HCT116 (cell line): ENCODE measurements around the gene PRUNE1. TPM values are rescaled to one million over a fixed set of nuclear protein-coding genes. Genes with fewer than 3 reads are reported as not detected.

ENCODE experiments used
- ATAC-seq: fragments of 200-7000 bp; cut with Tn5 transposase; 2 replicates; pipeline ENCODE4 v1.9.1; 2020; ENCODE audit warnings: mild to moderate bottlenecking, moderate library complexity
- BruUV-seq: library from RNA; stranded (reverse); fragments of 400-500 nt; replicated peaks from 2 replicates; lab custom pipeline; 2021; lab: Mats Ljungman, UMichigan
- CTCF ChIA-PET: fragments of 300-600 bp; sonication (Branson Sonifier 250); formaldehyde crosslinking; loops from one replicate; lab custom pipeline; 2021; ENCODE audit warnings: antibody characterized with exemption; lab: Charles Lee
- POLR2A ChIA-PET: fragments of 300-600, 350-600 bp; sonication (Branson Sonifier 250); formaldehyde crosslinking; loops from one replicate; lab custom pipeline; 2021; ENCODE audit warnings: antibody characterized with exemption; lab: Charles Lee
- RAD21 ChIA-PET, 2 experiments: fragments of 300-600 bp; sonication (Branson Sonifier 250); formaldehyde crosslinking; loops; one replicate each; lab custom pipeline; 2023; ENCODE audit warnings: low total read pairs in 2 of 2; ENCODE audit not compliant: uncharacterized antibody in 2 of 2, unreplicated experiment in 2 of 2, low non-redundant PET in 1 of 2; lab: Charles Lee
- DNase-seq: peaks from one replicate; pipeline ENCODE4 v3.0.0-alpha.2; 2010; ENCODE audit warnings: low read depth, low spot score
- H2AFZ ChIP-seq: fragments of 200-600 bp; shearing (Covaris generic), sonication (generic); 2 replicates; pipeline ENCODE4 v1.6.1; 2017; ENCODE audit warnings: low read depth, mixed run types, mixed read lengths, antibody characterized with exemption, low read length; ENCODE audit not compliant: poor library complexity, severe bottlenecking
- H3K27ac ChIP-seq: 2 replicates; pipeline ENCODE4 v1.5.1; 2012; ENCODE audit warnings: low read depth, low read length
- H3K27me3 ChIP-seq: fragments of 200-600 bp; sonication (generic); 2 replicates; pipeline ENCODE4 v1.6.1; 2016; ENCODE audit warnings: mixed run types, low read length, mixed read lengths; ENCODE audit not compliant: insufficient read depth
- H3K36me3 ChIP-seq, 2 experiments: fragments of 200-500 bp in 1 of 2; fragments of 200-600 bp in 1 of 2; sonication (Bioruptor generic) in 1 of 2; sonication (generic) in 1 of 2; 2 replicates each; pipeline versions ENCODE4 v1.5.1 to v1.6.1; 2014 to 2016; ENCODE audit warnings: low read length in 2 of 2, inconsistent platforms in 1 of 2, mixed read lengths in 1 of 2, mixed run types in 1 of 2; ENCODE audit not compliant: insufficient read depth in 2 of 2, control insufficient read depth in 1 of 2
- H3K4me1 ChIP-seq, 2 experiments: fragments of 200-600 bp in 1 of 2; sonication (generic) in 1 of 2; 2 replicates each; pipeline versions ENCODE4 v1.5.1 to v1.6.1; 2012 to 2017; ENCODE audit warnings: low read length in 2 of 2, inconsistent platforms in 1 of 2, mild to moderate bottlenecking in 1 of 2, mixed read lengths in 1 of 2, mixed run types in 1 of 2, moderate library complexity in 1 of 2; ENCODE audit not compliant: insufficient read depth in 2 of 2, control insufficient read depth in 1 of 2
- H3K4me2 ChIP-seq: fragments of 200-600 bp; sonication (generic); 2 replicates; pipeline ENCODE4 v1.6.1; 2017; ENCODE audit warnings: mixed run types, low read length, mixed read lengths
- H3K4me3 ChIP-seq, 2 experiments: fragments of 200-600 bp in 1 of 2; sonication (generic) in 1 of 2; replicated peaks in 1 of 2; 2 replicates each; pipeline ENCODE4 v1.5.1; 2011 to 2016; ENCODE audit warnings: low read length in 2 of 2, control low read depth in 1 of 2, low read depth in 1 of 2, mild to moderate bottlenecking in 1 of 2, mixed read lengths in 1 of 2, mixed run types in 1 of 2
- H3K79me2 ChIP-seq: fragments of 200-600 bp; sonication (generic); 2 replicates; pipeline ENCODE4 v1.6.1; 2017; ENCODE audit warnings: mild to moderate bottlenecking, mixed run types, low read length, moderate library complexity, mixed read lengths; ENCODE audit not compliant: insufficient read depth
- H3K9ac ChIP-seq: fragments of 200-600 bp; sonication (generic); 2 replicates; pipeline ENCODE4 v1.6.1; 2016; ENCODE audit warnings: low read length, mixed read lengths
- H3K9me2 ChIP-seq: fragments of 200-600 bp; sonication (generic), shearing (Covaris generic); 2 replicates; pipeline ENCODE4 v1.6.1; 2017; ENCODE audit warnings: mixed run types, mild to moderate bottlenecking, moderate library complexity; ENCODE audit not compliant: insufficient read depth
- H3K9me3 ChIP-seq, 2 experiments: fragments of 200-500 bp in 1 of 2; fragments of 200-600 bp in 1 of 2; sonication (Bioruptor generic) in 1 of 2; sonication (generic) in 1 of 2; 2 replicates each; pipeline ENCODE4 v1.6.1; 2014 to 2017; ENCODE audit warnings: low read length in 2 of 2, mixed read lengths in 2 of 2, inconsistent platforms in 1 of 2, low read depth in 1 of 2, mild to moderate bottlenecking in 1 of 2, mixed run types in 1 of 2, moderate library complexity in 1 of 2; ENCODE audit not compliant: control insufficient read depth in 1 of 2, insufficient read depth in 1 of 2
- H4K20me1 ChIP-seq: fragments of 200-600 bp; sonication (generic), shearing (Covaris generic); 2 replicates; pipeline ENCODE4 v1.6.1; 2017; ENCODE audit warnings: mixed run types, mild to moderate bottlenecking, moderate library complexity; ENCODE audit not compliant: insufficient read depth
- EGR1 ChIP-seq: IDR thresholded peaks from 2 replicates; pipeline ENCODE4 v1.6.1; 2012; ENCODE audit warnings: low read depth
- RAD21 ChIP-seq: IDR thresholded peaks from 2 replicates; pipeline ENCODE4 v1.6.1; 2012; ENCODE audit warnings: low read depth, mild to moderate bottlenecking
- intact Hi-C: fragments of 100-400 bp; cut with micrococcal nuclease; formaldehyde crosslinking; loops from 2 replicates; pipeline ENCODE4 v1.10.0; 2022
- total RNA-seq: library from RNA; stranded (reverse); gene quantifications from one replicate; pipeline ENCODE4 v1.2.1, GENCODE V29; 2021; ENCODE audit not compliant: unreplicated experiment
- TF ChIP-seq, protein P1 (sequence below), 3 experiments: fragments of 200-600 bp in 1 of 3; sonication (generic) in 1 of 3; IDR thresholded peaks in 2 of 3; conservative IDR thresholded peaks in 1 of 3; 2 replicates each; pipeline ENCODE4 v1.5.1; 2012 to 2017; ENCODE audit warnings: low read depth in 2 of 3, low read length in 2 of 3, antibody characterized with exemption in 1 of 3, borderline replicate concordance in 1 of 3, control low read depth in 1 of 3, mild to moderate bottlenecking in 1 of 3, mixed read lengths in 1 of 3, mixed run types in 1 of 3, moderate library complexity in 1 of 3; ENCODE audit not compliant: insufficient read depth in 1 of 3
- TF ChIP-seq, protein P2 (sequence below): IDR thresholded peaks from 2 replicates; pipeline ENCODE4 v1.6.1; 2012

The PRUNE1 gene
- total RNA-seq, 1 experiment from 2014 or later = 20.2 TPM

DNA sequence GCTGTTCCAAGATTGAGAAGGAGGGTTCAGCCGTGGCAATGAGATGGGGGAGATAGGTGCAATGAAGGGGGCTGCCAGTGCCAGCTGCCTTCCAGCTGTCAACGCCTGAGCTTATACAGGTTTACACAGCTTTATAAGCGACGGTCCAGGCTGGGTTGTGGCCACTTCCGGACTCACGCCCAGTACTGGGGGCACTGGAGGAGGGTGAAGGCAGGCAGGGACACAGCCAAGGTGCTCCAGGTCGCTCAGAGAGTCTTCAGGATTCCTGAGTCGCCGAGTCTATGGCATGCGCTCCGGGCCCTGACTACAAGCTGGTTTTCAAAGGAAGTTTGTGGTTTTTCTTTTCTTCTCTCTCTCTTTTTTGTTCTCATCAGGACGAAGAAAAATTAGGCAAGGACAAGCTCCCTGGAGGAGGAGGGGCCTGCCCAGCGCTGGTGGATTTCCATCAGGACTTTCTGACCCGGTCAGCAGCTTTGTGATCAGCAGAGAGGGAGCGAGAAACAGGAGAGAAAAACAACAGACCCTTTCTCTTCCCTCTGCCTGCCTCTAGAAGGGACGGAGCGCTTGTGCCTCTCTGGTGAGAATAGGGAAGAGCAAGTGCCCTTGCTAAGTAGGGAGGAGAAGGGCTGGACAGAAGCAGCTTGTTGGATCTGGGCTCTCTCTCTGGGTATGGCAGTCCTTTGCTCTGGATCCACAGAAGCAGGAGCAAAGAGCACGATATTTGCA, 1.8 kb upstream of the PRUNE1 start, which contains the start of gene MINDY1:
TSS of gene MINDY1 (minus strand) at position 576 of the 726 bp plus-strand sequence. CDS start 4,285 bp downstream, outside the sequence.
- Histone ChIP-seq H3K79me2 (peaks cover 16% of the 10 kb centered on the region), H3K27me3 (no peaks in the 10 kb centered on the region), H3K9me2 (no peaks in the 10 kb centered on the region), H3K36me3 (no peaks in the 10 kb centered on the region), H4K20me1 (no peaks in the 10 kb centered on the region), H3K4me1 (peaks cover 13 to 40% of the 10 kb centered on the region in 2 experiments; a peak in 3 of 4 replicates), H3K9ac (peak within 1 kb of the TSS; percentile 48), H3K27ac (peak within 1 kb of the TSS; percentile 41; the same call in 1 of the 2 replicates), H3K9me3 (no peaks in the 10 kb centered on the region), H3K4me3 (peak within 1 kb of the TSS; percentile 60 to 94), H3K4me2 (peak within 1 kb of the TSS; percentile 94), H2AFZ (peak within 1 kb of the TSS; percentile 47)
- BruUV-seq = TSS peak; percentile 52
- TF ChIP-seq EGR1 = no peak
- TF ChIP-seq, protein P1, sequence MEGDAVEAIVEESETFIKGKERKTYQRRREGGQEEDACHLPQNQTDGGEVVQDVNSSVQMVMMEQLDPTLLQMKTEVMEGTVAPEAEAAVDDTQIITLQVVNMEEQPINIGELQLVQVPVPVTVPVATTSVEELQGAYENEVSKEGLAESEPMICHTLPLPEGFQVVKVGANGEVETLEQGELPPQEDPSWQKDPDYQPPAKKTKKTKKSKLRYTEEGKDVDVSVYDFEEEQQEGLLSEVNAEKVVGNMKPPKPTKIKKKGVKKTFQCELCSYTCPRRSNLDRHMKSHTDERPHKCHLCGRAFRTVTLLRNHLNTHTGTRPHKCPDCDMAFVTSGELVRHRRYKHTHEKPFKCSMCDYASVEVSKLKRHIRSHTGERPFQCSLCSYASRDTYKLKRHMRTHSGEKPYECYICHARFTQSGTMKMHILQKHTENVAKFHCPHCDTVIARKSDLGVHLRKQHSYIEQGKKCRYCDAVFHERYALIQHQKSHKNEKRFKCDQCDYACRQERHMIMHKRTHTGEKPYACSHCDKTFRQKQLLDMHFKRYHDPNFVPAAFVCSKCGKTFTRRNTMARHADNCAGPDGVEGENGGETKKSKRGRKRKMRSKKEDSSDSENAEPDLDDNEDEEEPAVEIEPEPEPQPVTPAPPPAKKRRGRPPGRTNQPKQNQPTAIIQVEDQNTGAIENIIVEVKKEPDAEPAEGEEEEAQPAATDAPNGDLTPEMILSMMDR (IDR thresholded peaks at IDR 0.05 in 2 of 3, conservative IDR thresholded peaks at IDR 0.05 in 1 of 3; ENCODE audit: borderline replicate concordance in 1 of 3, insufficient read depth in 1 of 3, low read depth in 2 of 3, low read length in 2 of 3) = peak; percentile 35 to 62 (median 54); a peak in 5 of 6 replicates
- TF ChIP-seq, protein P2, sequence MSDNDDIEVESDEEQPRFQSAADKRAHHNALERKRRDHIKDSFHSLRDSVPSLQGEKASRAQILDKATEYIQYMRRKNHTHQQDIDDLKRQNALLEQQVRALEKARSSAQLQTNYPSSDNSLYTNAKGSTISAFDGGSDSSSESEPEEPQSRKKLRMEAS = no peak
- TF ChIP-seq RAD21 = peak; percentile 57
- CTCF ChIA-PET = interaction anchor here (1.1 to 2.8 kb wide), 6 partner anchors 11 to 750 kb away, joined by 3 to 24 read pairs (median 4); partner anchors contain the start of gene TNFAIP8L2
- RAD21 ChIA-PET = interaction anchor here (0.6 kb wide), 2 partner anchors 50 to 130 kb away, joined by 3 read pairs; partner anchors contain the start of gene ARNT (in 1 of the 2)
- intact Hi-C loops = loop anchor here (5.0 kb wide), 1 partner anchor 444 kb away; no protein-coding TSS in a partner anchor
- POLR2A ChIA-PET = interaction anchor here (0.7 to 1.9 kb wide), 3 partner anchors 10 to 31 kb away, joined by 3 to 5 read pairs (median 4); no protein-coding TSS in a partner anchor
- DNase-seq = peak; percentile 48
- ATAC-seq = peak; percentile 72
